ENCODE measurements around the gene OGFR. TPM values are rescaled to one million over a fixed set of nuclear protein-coding genes. Genes with fewer than 3 reads are reported as not detected.

The OGFR gene
- total RNA-seq, 1 experiment from 2014 or later: 47.3 TPM

DNA sequence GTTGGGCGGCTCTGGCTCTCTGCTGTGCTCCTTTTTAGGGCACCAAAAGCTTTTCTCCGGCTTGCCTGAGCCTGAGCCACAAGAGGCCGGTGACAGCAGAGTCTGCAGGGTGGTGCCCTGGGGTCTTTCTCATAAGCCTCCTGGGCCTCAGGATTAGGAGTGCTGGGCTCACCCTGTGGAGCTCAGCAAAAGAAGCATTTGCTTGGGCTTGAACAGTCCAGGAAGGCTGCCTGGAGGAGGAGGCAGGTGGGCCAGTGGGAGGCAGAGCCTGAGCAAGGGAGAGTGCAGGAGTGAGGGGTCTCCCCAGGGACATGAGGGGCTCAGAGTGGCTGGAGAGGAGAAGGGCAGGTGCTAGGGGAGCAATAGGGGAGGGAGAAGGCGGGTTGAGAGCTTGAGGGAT is 41.2 kb upstream of the OGFR start:
- Histone ChIP-seq H3K36me3 (ENCODE audit: control insufficient read depth, insufficient read depth, low read length) (no peaks in the 10 kb centered on the region), H3K27ac (ENCODE audit: low read length) (no peak overlapping the region), H3K4me1 (ENCODE audit: control insufficient read depth, insufficient read depth, low read length) (no peaks in the 10 kb centered on the region), H3K4me3 (ENCODE audit: low read depth in 2 of 2, low read length in 2 of 2) (no peak overlapping the region), H3K27me3 (ENCODE audit: control insufficient read depth, insufficient read depth, low read length) (no peaks in the 10 kb centered on the region), H3K9me3 (ENCODE audit: control insufficient read depth, insufficient read depth, low read depth, low read length) (no peaks in the 10 kb centered on the region)
- CTCF ChIA-PET: no interaction called here
- BruUV-seq (replicated peaks): no TSS peak
- intact Hi-C loops (cut with micrococcal nuclease; ENCODE audit: unreplicated experiment): no loop called here
- no peak for ATAC-seq
- in situ Hi-C loops (cut with HindIII; ENCODE audit: low pct_unique_long_range_greater_than_20kb, low sequenced_read_pairs): no loop called here
- no peak for DNase-seq (ENCODE audit: low read depth, low spot score)
- POLR2A ChIA-PET: interaction anchor here (0.7 kb wide), 1 partner anchor 702 kb away, joined by 4 read pairs; no protein-coding TSS in a partner anchor
- TF ChIP-seq SIN3A (IDR thresholded peaks at IDR 0.05; ENCODE audit: borderline replicate concordance, insufficient read depth, low read depth, low read length) (no peak), POLR2AphosphoS5 (IDR thresholded peaks at IDR 0.05; ENCODE audit: low read depth, low read length) (peak; percentile 12; the same call in 1 of the 2 replicates)

DNA sequence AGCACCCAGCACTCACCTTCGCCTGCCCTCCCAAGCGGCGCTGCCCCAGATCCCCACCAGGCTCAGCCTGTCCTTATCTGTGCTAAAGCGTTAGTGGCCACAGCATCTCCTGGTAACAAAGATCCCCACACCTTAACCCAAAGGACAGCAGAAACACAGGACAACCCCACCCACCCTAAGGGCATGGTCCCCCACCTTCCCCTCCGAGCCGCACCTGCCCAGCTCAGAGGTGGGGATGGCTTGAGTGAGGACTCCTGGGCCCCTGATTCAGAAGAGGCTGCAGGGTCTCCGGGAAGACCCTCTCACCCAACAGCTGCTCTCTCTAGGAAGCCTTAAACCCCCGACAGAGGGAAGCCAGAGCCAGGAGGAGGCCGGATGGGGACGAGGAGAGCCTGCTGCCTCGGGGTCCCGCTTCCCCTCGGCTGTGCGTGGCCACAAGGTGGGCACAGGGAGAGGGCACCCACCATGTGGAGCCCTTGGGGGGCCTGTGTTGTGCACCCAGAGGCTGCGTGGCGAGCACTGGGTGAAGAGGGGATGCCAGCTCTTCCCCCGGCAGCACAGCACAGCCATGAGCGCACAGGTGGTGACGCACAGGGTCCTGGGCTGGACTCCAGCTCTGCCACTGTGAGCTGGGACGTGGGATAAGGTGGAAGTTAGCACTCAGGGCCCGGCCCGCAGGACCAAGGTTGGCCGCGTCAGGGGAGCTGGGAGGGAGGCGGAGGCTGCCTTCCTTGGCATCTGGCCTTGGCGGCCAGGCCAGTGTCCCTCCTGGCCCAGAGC is 40.3 kb upstream of the OGFR start:
- ChIA-PET POLR2A (no interaction called here), CTCF (no interaction called here)
- no TSS peak for BruUV-seq (replicated peaks)
- H3K4me3 ChIP-seq (ENCODE audit: low read depth in 2 of 2, low read length in 2 of 2): no peak overlapping the region
- no peaks in the 10 kb centered on the region for H3K4me1 ChIP-seq (ENCODE audit: control insufficient read depth, insufficient read depth, low read length)
- no peaks in the 10 kb centered on the region for H3K27me3 ChIP-seq (ENCODE audit: control insufficient read depth, insufficient read depth, low read length)
- H3K9me3 ChIP-seq (ENCODE audit: control insufficient read depth, insufficient read depth, low read depth, low read length): no peaks in the 10 kb centered on the region
- no peak for TF ChIP-seq SIN3A (IDR thresholded peaks at IDR 0.05; ENCODE audit: borderline replicate concordance, insufficient read depth, low read depth, low read length)
- TF ChIP-seq CTCF (IDR thresholded peaks at IDR 0.05): no peak
- 0 out of 2 replicates have a peak, but pooled peaks have one; percentile 9 for TF ChIP-seq POLR2AphosphoS5 (IDR thresholded peaks at IDR 0.05; ENCODE audit: low read depth, low read length)
- no peak for DNase-seq (ENCODE audit: low read depth, low spot score)
- no peaks in the 10 kb centered on the region for H3K36me3 ChIP-seq (ENCODE audit: control insufficient read depth, insufficient read depth, low read length)
- in situ Hi-C loops (cut with HindIII; ENCODE audit: low pct_unique_long_range_greater_than_20kb, low sequenced_read_pairs) (no loop called here), intact Hi-C loops (cut with micrococcal nuclease; ENCODE audit: unreplicated experiment) (no loop called here)
- peak; percentile 41 for ATAC-seq
- H3K27ac ChIP-seq (ENCODE audit: low read length): no peak overlapping the region

DNA sequence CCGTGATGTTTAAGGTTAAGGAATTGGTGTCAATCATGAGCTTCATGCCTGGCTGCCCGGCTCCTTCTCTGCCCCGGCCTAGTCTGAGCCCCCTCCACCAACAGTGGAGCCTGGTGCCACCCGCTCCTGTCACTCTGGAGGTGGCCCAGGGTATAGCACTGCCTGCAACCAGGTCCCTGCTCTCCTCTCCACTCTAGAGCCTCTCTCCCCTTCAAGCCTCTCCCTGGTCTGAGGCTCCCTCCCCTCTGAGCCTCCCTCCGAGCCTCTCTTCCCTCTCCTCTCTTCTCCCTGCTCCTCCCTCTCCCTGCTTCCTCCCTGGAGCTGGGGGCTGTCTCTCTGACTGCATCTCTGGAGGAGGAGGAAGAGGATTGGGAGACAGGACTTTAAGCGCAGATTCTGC is 39.6 kb upstream of the OGFR start:
- CTCF ChIA-PET: no interaction called here
- BruUV-seq (replicated peaks): no TSS peak
- Histone ChIP-seq H3K4me3 (ENCODE audit: low read depth in 2 of 2, low read length in 2 of 2) (no peak overlapping the region), H3K27ac (ENCODE audit: low read length) (no peak overlapping the region), H3K36me3 (ENCODE audit: control insufficient read depth, insufficient read depth, low read length) (no peaks in the 10 kb centered on the region), H3K9me3 (ENCODE audit: control insufficient read depth, insufficient read depth, low read depth, low read length) (no peaks in the 10 kb centered on the region), H3K27me3 (ENCODE audit: control insufficient read depth, insufficient read depth, low read length) (no peaks in the 10 kb centered on the region), H3K4me1 (ENCODE audit: control insufficient read depth, insufficient read depth, low read length) (no peaks in the 10 kb centered on the region)
- peak; percentile 82 for ATAC-seq
- POLR2A ChIA-PET: no interaction called here
- no peak for DNase-seq (ENCODE audit: low read depth, low spot score)
- TF ChIP-seq CTCF (IDR thresholded peaks at IDR 0.05): no peak
- no peak for TF ChIP-seq POLR2AphosphoS5 (IDR thresholded peaks at IDR 0.05; ENCODE audit: low read depth, low read length)
- TF ChIP-seq, protein P1, sequence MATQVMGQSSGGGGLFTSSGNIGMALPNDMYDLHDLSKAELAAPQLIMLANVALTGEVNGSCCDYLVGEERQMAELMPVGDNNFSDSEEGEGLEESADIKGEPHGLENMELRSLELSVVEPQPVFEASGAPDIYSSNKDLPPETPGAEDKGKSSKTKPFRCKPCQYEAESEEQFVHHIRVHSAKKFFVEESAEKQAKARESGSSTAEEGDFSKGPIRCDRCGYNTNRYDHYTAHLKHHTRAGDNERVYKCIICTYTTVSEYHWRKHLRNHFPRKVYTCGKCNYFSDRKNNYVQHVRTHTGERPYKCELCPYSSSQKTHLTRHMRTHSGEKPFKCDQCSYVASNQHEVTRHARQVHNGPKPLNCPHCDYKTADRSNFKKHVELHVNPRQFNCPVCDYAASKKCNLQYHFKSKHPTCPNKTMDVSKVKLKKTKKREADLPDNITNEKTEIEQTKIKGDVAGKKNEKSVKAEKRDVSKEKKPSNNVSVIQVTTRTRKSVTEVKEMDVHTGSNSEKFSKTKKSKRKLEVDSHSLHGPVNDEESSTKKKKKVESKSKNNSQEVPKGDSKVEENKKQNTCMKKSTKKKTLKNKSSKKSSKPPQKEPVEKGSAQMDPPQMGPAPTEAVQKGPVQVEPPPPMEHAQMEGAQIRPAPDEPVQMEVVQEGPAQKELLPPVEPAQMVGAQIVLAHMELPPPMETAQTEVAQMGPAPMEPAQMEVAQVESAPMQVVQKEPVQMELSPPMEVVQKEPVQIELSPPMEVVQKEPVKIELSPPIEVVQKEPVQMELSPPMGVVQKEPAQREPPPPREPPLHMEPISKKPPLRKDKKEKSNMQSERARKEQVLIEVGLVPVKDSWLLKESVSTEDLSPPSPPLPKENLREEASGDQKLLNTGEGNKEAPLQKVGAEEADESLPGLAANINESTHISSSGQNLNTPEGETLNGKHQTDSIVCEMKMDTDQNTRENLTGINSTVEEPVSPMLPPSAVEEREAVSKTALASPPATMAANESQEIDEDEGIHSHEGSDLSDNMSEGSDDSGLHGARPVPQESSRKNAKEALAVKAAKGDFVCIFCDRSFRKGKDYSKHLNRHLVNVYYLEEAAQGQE (IDR thresholded peaks at IDR 0.05; ENCODE audit: insufficient read depth in 1 of 2, low read depth in 2 of 2, low read length in 1 of 2): no peak
- no peak for TF ChIP-seq TCF7L2 (IDR thresholded peaks at IDR 0.05; ENCODE audit: low read depth, low read length)
- TF ChIP-seq SIN3A (IDR thresholded peaks at IDR 0.05; ENCODE audit: borderline replicate concordance, insufficient read depth, low read depth, low read length): no peak
- in situ Hi-C loops (cut with HindIII; ENCODE audit: low pct_unique_long_range_greater_than_20kb, low sequenced_read_pairs): no loop called here
- intact Hi-C loops (cut with micrococcal nuclease; ENCODE audit: unreplicated experiment): no loop called here
